RWPE1 (cell line): ENCODE results near the gene TXNRD1.

ENCODE experiments used
- CTCF ChIA-PET: fragments of 350-600 bp; sonication (Branson Sonifier 250); formaldehyde crosslinking; extraction: SDS; loops from one replicate; lab custom pipeline; 2021; lab: Yijun Ruan, JAX
- POLR2A ChIA-PET: fragments of 400-600 bp; formaldehyde crosslinking; extraction: SDS; loops from one replicate; lab custom pipeline; 2020; ENCODE audit warnings: antibody characterized with exemption; ENCODE audit not compliant: low non-redundant PET; lab: Yijun Ruan, JAX
- DNase-seq: peaks from one replicate; pipeline ENCODE4 v3.0.0; 2012; ENCODE audit warnings: low spot score
- H3K27ac ChIP-seq: fragments of 450-650 bp; 2 replicates; pipeline ENCODE4 v1.5.1; 2017
- TF ChIP-seq, protein P1 (sequence below): fragments of 450-650 bp; conservative IDR thresholded peaks from 2 replicates; pipeline ENCODE4 v1.5.1; 2017; ENCODE audit warnings: low read depth, mild to moderate bottlenecking

The TXNRD1 gene

DNA sequence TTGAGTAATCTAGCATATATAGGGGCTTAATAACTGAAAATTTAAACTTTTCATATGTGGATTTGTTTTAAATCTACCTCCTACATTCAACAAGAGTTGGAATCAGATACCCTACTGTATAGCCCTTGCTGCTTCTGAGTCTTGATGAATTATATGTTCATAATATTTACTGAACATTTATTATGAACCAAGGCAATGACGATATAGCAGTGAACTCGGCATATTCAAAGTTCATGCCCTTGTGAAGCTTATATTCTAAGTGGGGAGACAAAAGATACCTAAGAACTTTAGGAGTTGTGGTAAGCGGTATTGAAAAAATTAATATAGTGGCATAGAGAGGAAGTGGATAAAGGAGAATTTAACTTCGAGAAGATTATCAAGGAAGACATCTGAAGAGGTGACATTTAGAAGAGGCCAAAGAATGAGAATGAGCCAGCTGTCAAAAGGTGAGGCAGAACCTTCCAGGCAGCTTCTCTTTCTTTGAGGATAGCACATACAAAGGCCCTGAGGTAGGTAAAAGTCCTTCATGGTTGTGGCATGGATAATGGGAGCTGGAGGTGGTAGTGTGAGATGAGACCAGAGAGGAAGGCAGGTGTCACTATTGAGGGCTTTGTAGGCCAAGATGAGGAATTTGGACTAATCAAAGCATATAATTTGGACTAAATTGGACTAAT, 98.1 kb downstream of the TXNRD1 start:
- POLR2A ChIA-PET: no interaction called here
- TF ChIP-seq, protein P1, sequence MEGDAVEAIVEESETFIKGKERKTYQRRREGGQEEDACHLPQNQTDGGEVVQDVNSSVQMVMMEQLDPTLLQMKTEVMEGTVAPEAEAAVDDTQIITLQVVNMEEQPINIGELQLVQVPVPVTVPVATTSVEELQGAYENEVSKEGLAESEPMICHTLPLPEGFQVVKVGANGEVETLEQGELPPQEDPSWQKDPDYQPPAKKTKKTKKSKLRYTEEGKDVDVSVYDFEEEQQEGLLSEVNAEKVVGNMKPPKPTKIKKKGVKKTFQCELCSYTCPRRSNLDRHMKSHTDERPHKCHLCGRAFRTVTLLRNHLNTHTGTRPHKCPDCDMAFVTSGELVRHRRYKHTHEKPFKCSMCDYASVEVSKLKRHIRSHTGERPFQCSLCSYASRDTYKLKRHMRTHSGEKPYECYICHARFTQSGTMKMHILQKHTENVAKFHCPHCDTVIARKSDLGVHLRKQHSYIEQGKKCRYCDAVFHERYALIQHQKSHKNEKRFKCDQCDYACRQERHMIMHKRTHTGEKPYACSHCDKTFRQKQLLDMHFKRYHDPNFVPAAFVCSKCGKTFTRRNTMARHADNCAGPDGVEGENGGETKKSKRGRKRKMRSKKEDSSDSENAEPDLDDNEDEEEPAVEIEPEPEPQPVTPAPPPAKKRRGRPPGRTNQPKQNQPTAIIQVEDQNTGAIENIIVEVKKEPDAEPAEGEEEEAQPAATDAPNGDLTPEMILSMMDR: no peak
- no peak for DNase-seq
- CTCF ChIA-PET: interaction anchor here (0.7 kb wide), 1 partner anchor 39 kb away, joined by 3 read pairs; no protein-coding TSS in a partner anchor
- no peak overlapping the region for H3K27ac ChIP-seq

DNA sequence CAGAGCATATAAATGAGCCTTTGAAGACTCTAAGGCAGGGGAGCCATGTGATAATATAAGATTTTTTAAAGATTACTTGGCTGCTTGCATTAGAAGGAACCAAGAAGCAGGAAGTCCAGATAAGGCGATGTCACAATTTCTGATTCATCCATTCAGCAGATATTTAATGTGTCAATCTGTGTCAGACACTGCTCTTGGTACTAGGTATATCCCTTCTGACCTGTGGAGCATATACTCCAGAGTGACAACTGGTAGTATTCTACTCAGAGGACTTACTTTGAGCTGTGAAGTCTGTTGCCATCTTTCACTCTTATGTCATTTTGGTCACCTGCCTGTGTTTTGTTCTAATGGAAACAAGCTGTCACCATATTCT, 98.6 kb downstream of the TXNRD1 start:
- DNase-seq: no peak
- ChIA-PET POLR2A (no interaction called here), CTCF (interaction anchor here (0.7 kb wide), 1 partner anchor 38 kb away, joined by 3 read pairs; no protein-coding TSS in a partner anchor)
- H3K27ac ChIP-seq: no peak overlapping the region
- TF ChIP-seq, protein P1: no peak

DNA sequence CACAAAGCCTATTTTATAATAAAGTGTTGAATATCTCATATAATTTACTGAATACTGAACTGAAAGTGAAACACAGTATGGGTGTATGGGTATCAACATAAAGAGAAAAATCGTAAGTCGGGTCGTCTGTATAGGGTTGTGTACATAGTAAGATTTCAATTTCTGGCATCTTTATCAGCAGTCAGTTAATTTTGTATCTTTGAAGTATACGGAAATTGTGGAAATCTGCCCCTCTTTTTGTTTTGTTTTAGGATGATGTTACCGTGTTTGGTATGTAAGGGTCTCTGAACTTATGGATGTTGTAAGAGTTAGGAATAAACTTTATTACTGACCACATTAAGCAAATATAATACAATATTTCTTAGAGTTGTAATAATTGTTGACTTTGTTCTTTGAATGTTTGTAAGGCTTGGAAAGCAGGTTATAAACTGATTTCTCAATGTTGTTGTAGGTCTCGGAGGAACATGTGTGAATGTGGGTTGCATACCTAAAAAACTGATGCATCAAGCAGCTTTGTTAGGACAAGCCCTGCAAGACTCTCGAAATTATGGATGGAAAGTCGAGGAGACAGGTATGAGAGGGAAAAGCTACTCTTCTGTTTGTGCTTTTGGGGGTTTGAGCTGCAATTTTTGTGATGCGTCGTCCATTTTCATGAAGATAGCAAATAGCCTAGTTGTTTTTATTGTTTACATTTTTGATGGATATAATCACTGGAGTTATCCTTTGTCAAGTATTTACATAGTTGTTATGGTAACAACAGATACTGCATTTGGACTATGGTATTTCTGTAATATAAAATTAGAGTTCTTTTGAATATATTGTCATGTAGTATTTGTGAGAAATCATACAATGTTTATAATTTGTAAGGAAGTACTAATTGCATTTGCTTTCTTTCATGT, 100.0 kb downstream of the TXNRD1 start:
- TF ChIP-seq, protein P1: no peak

DNA sequence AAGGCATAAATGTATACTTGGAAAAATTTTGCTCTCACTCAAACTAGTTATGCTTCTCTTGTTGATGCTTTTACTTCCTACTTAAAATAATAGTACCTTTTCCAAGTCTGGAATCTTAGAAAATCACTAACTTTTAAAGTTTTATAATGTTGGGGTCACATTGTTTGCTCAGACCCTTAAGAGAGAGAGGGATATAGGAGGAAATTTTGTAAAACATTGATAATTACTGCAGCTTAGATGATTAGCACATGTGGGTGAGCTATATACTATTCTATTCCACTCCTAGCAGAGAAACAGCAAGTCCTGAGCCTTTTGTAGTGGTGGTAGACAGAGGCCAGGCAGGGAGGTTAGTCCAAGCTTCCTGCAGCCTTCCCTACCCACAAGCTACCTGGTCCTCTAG, 101.4 kb downstream of the TXNRD1 start:
- POLR2A ChIA-PET: no interaction called here
- CTCF ChIA-PET: interaction anchor here (0.6 kb wide), 1 partner anchor 25 kb away, joined by 3 read pairs; no protein-coding TSS in a partner anchor
- DNase-seq: no peak
- TF ChIP-seq, protein P1: no peak
- H3K27ac ChIP-seq: no peak overlapping the region

More for the DNA sequence above, 100.0 kb downstream of the TXNRD1 start:
- no peak for DNase-seq
- no peak overlapping the region for H3K27ac ChIP-seq
- CTCF ChIA-PET: no interaction called here
- POLR2A ChIA-PET: no interaction called here

DNA sequence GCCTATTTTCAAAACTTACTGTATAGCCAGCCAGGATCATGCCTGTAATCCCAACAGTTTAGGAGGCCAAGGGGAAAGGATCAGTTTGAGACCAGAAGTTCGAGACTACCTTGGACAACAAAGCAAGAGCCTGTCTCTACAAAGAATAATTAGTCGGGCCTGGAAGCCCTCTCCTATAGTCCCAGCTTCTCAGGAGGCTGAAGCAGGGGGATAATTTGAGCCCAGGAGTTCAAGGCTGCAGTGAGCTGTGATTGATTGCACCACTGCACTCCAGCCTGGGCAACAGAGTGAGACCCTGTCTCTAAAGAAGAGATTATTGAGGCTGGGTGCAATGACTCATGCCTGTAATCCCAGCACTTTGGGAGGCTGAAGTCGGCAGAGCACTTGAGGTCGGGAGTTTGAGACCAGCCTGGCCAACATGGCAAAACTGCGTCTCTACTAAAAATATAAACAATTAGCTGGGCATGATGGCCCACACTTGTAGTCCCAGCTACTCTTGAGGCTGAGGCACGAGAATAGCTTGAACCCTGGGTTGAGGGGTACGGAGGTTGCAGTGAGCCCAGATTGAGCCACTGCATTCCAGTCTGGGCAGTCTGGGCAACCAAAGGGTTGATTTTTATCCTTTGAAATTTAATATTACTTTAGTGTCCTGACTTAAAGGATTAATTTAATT, 102.1 kb downstream of the TXNRD1 start:
- DNase-seq: no peak
- POLR2A ChIA-PET: no interaction called here
- CTCF ChIA-PET: interaction anchor here (0.6 kb wide), 1 partner anchor 24 kb away, joined by 3 read pairs; no protein-coding TSS in a partner anchor
- peak overlapping the region; percentile 22; the same call in 1 of the 2 replicates for H3K27ac ChIP-seq
- TF ChIP-seq, protein P1: no peak

DNA sequence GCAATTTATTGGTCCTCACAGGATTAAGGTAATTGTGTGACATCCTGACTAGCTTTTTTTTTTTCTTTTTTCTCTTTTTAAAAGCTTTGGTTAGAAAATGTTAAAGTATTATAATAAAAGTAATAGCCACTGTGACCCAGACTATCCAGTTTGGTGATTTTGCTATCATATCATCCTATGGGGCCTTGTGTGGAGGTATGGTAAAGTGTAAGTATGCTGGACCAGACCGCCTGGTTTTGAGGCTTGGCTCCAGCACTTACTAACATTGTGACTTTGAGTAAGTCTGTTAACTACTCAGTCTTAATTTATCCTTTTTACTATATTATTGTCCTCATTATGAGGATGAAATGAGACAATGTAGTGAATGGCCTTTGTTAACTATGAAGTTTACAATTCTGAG, 103.4 kb downstream of the TXNRD1 start:
- H3K27ac ChIP-seq: no peak overlapping the region
- TF ChIP-seq, protein P1: no peak
- CTCF ChIA-PET: interaction anchor here (0.6 kb wide), 1 partner anchor 130 kb away, joined by 3 read pairs; no protein-coding TSS in a partner anchor
- POLR2A ChIA-PET: no interaction called here
- no peak for DNase-seq
